IPS-20b (cell line): ENCODE measurements around the gene HERPUD2.
"Not testable (repeated sequence)": the region's sequence is repeated elsewhere in the genome, so short reads cannot be mapped to it uniquely, and the experiment has no call there.

Source experiments
- H3K27ac ChIP-seq: one replicate; pipeline ENCODE4 v1.5.1; 2013; ENCODE audit warnings: low read length
- H3K27me3 ChIP-seq: 2 replicates; pipeline ENCODE4 v1.6.1; 2013; ENCODE audit warnings: mild to moderate bottlenecking, low read length, inconsistent platforms; ENCODE audit not compliant: insufficient read depth
- H3K36me3 ChIP-seq: 2 replicates; pipeline ENCODE4 v1.6.1; 2013; ENCODE audit warnings: low read depth, mild to moderate bottlenecking, inconsistent platforms, low read length, moderate library complexity; ENCODE audit not compliant: insufficient read depth
- H3K4me1 ChIP-seq: 2 replicates; pipeline ENCODE4 v1.6.1; 2013; ENCODE audit warnings: mild to moderate bottlenecking, control low read depth, inconsistent platforms, low read length, moderate library complexity; ENCODE audit not compliant: insufficient read depth
- H3K4me3 ChIP-seq: 2 replicates; pipeline ENCODE4 v1.5.1; 2013; ENCODE audit warnings: mild to moderate bottlenecking, low read length, inconsistent platforms
- H3K9ac ChIP-seq: 2 replicates; pipeline ENCODE4 v1.6.1; 2013; ENCODE audit warnings: low read depth, mild to moderate bottlenecking, inconsistent platforms, low read length, moderate library complexity
- H3K9me3 ChIP-seq: 2 replicates; pipeline ENCODE4 v1.6.1; 2013; ENCODE audit warnings: mild to moderate bottlenecking, low read depth, low read length, inconsistent platforms; ENCODE audit not compliant: insufficient read depth

The HERPUD2 gene

GRCh38 chr7:35712563-35713226 lies 17.8 kb upstream of the HERPUD2 start:
- H3K27ac ChIP-seq: no peak overlapping the region
- no peaks in the 10 kb centered on the region for H3K9me3 ChIP-seq
- no peak overlapping the region for H3K4me3 ChIP-seq
- H3K4me1 ChIP-seq: 0 out of 2 replicates have a peak, but pooled peaks cover 2% of the 10 kb centered on the region
- H3K9ac ChIP-seq: no peak overlapping the region
- H3K36me3 ChIP-seq: no peaks in the 10 kb centered on the region
- H3K27me3 ChIP-seq: no peaks in the 10 kb centered on the region

GRCh38 chr7:35707422-35707821 lies 12.5 kb upstream of the HERPUD2 start:
- Histone ChIP-seq H3K9me3 (no peaks in the 10 kb centered on the region), H3K4me3 (no peak overlapping the region), H3K27ac (no peak overlapping the region), H3K36me3 (no peaks in the 10 kb centered on the region), H3K27me3 (no peaks in the 10 kb centered on the region), H3K9ac (no peak overlapping the region), H3K4me1 (0 out of 2 replicates have a peak, but pooled peaks cover 2% of the 10 kb centered on the region)

- H3K9me3 ChIP-seq: no peaks in the 10 kb centered on the region
- no peaks in the 10 kb centered on the region for H3K27me3 ChIP-seq
- no peak overlapping the region for H3K9ac ChIP-seq
- H3K36me3 ChIP-seq: no peaks in the 10 kb centered on the region
- no peak overlapping the region for H3K4me3 ChIP-seq
- H3K4me1 ChIP-seq: 0 out of 2 replicates have a peak, but pooled peaks cover 2% of the 10 kb centered on the region
- no peak overlapping the region for H3K27ac ChIP-seq
These were observed 11.1 kb upstream of the HERPUD2 start for GRCh38 chr7:35705932-35706461.

- H3K4me3 ChIP-seq: no peak overlapping the region
These were observed 9.3 kb upstream of the HERPUD2 start for GRCh38 chr7:35704261-35704660.

GRCh38 chr7:35702541-35702940 lies 7.6 kb upstream of the HERPUD2 start:
- Histone ChIP-seq H3K27ac (no peak overlapping the region), H3K9ac (no peak overlapping the region), H3K27me3 (no peaks in the 10 kb centered on the region), H3K36me3 (no peaks in the 10 kb centered on the region), H3K4me3 (no peak overlapping the region), H3K4me1 (no peaks in the 10 kb centered on the region; the same call in 1 of the 2 replicates), H3K9me3 (no peaks in the 10 kb centered on the region)

More at GRCh38 chr7:35704261-35704660, 9.3 kb upstream of the HERPUD2 start:
- H3K9me3 ChIP-seq: no peaks in the 10 kb centered on the region
- no peaks in the 10 kb centered on the region for H3K27me3 ChIP-seq
- H3K36me3 ChIP-seq: no peaks in the 10 kb centered on the region
- no peaks in the 10 kb centered on the region; the same call in 1 of the 2 replicates for H3K4me1 ChIP-seq
- no peak overlapping the region for H3K27ac ChIP-seq
- H3K9ac ChIP-seq: no peak overlapping the region

- Histone ChIP-seq H3K27ac (no peak overlapping the region), H3K27me3 (no peaks in the 10 kb centered on the region), H3K9me3 (no peaks in the 10 kb centered on the region), H3K36me3 (no peaks in the 10 kb centered on the region), H3K9ac (no peak overlapping the region), H3K4me3 (no peak overlapping the region), H3K4me1 (no peaks in the 10 kb centered on the region; the same call in 1 of the 2 replicates)
These were observed 6.5 kb upstream of the HERPUD2 start for GRCh38 chr7:35701287-35701900.

- H3K4me3 ChIP-seq: no peak overlapping the region
- no peaks in the 10 kb centered on the region for H3K9me3 ChIP-seq
These were observed 5.9 kb upstream of the HERPUD2 start for GRCh38 chr7:35700865-35701264.

GRCh38 chr7:35700333-35700732 lies 5.4 kb upstream of the HERPUD2 start:
- no peak overlapping the region for H3K4me3 ChIP-seq
- peaks cover 8% of the 10 kb centered on the region; the same call in 1 of the 2 replicates for H3K4me1 ChIP-seq
- no peaks in the 10 kb centered on the region for H3K27me3 ChIP-seq
- H3K9me3 ChIP-seq: no peaks in the 10 kb centered on the region
- no peak overlapping the region for H3K9ac ChIP-seq
- no peaks in the 10 kb centered on the region for H3K36me3 ChIP-seq
- H3K27ac ChIP-seq: no peak overlapping the region

More at GRCh38 chr7:35700865-35701264, 5.9 kb upstream of the HERPUD2 start:
- H3K36me3 ChIP-seq: no peaks in the 10 kb centered on the region
- H3K27ac ChIP-seq: no peak overlapping the region
- no peaks in the 10 kb centered on the region for H3K27me3 ChIP-seq
- no peak overlapping the region for H3K9ac ChIP-seq
- peaks cover 3% of the 10 kb centered on the region; the same call in 1 of the 2 replicates for H3K4me1 ChIP-seq

- Histone ChIP-seq H3K9ac (no peak overlapping the region), H3K36me3 (no peaks in the 10 kb centered on the region), H3K27me3 (no peaks in the 10 kb centered on the region), H3K4me3 (no peak overlapping the region), H3K9me3 (no peaks in the 10 kb centered on the region), H3K4me1 (peaks cover 9% of the 10 kb centered on the region; the same call in 1 of the 2 replicates), H3K27ac (no peak overlapping the region)
These were observed 4.9 kb upstream of the HERPUD2 start for GRCh38 chr7:35699796-35700305.

GRCh38 chr7:35698382-35698781 lies 3.4 kb upstream of the HERPUD2 start:
- H3K9ac ChIP-seq, H3K27me3 ChIP-seq, H3K4me1 ChIP-seq, H3K9me3 ChIP-seq, H3K27ac ChIP-seq, H3K4me3 ChIP-seq, H3K36me3 ChIP-seq: not testable (repeated sequence)

- H3K27me3 ChIP-seq: no peaks in the 10 kb centered on the region; the same call in 1 of the 2 replicates
- peaks cover 11% of the 10 kb centered on the region; the same call in 1 of the 2 replicates for H3K4me1 ChIP-seq
- H3K9ac ChIP-seq: no peak overlapping the region
- no peaks in the 10 kb centered on the region for H3K9me3 ChIP-seq
- no peak overlapping the region for H3K27ac ChIP-seq
- H3K36me3 ChIP-seq: no peaks in the 10 kb centered on the region
- no peak overlapping the region for H3K4me3 ChIP-seq
These were observed 2.7 kb upstream of the HERPUD2 start for GRCh38 chr7:35697414-35698175.
